ENCODE data around the gene COLEC12.

COLEC12 gene

DNA sequence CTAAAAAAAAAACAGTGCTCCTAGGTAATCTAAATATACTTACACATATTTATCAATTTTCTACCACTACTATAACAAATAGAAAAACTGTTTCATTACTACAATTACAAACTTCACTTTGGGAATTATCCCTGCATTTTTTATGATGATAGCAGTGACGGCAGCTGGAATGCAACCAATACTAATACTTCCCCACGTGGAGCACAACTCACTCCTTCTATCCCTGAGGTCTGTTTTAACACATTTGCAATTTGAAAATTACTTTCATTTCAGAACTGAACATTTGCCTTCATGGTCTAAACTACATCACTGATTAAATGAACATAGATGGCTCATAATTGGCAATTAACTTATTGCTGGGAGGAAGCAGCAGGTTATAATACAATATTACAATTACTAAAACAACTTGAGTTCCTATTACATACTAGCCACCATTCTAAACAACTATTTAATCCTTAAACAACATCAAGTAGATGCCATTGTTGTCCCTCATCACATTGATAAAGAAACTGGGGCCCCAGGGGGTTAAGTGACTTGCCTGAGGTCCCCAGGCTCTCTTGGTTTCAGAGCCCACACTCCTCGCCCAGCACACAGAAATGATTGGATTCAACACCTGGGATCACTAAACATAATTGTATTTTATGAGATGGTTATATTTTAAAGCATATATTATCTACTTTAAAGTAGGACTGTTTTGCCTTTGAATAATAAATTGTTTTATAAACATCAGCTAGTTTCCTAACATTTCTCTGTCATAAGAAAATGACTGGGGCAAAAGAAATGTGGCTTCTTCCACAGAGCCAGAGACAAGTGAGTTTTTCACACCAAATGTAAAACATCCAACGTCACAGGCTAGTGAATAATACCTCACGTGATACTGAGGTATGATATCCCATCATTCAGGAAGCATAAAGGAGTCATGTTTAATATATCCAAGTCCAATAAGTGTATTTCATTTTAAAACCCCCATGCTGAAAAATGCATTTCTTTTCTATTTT, 6.2 kb downstream of the COLEC12 start (continued):
- TF ChIP-seq ZNF571 (tag by site-specific recombination; IDR thresholded peaks at IDR 0.05): no peak
- TF ChIP-seq ZNF223 (tag by site-specific recombination; IDR thresholded peaks at IDR 0.05): no peak
- TF ChIP-seq ZBTB21 (tag by site-specific recombination; IDR thresholded peaks at IDR 0.05): no peak
- no peak for TF ChIP-seq ZNF473 (tag by site-specific recombination; IDR thresholded peaks at IDR 0.05)
- TF ChIP-seq, protein P1, sequence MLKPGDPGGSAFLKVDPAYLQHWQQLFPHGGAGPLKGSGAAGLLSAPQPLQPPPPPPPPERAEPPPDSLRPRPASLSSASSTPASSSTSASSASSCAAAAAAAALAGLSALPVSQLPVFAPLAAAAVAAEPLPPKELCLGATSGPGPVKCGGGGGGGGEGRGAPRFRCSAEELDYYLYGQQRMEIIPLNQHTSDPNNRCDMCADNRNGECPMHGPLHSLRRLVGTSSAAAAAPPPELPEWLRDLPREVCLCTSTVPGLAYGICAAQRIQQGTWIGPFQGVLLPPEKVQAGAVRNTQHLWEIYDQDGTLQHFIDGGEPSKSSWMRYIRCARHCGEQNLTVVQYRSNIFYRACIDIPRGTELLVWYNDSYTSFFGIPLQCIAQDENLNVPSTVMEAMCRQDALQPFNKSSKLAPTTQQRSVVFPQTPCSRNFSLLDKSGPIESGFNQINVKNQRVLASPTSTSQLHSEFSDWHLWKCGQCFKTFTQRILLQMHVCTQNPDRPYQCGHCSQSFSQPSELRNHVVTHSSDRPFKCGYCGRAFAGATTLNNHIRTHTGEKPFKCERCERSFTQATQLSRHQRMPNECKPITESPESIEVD (tag by site-specific recombination; IDR thresholded peaks at IDR 0.05): peak; percentile 90
- no peak for TF ChIP-seq ZNF777 (tag by site-specific recombination; IDR thresholded peaks at IDR 0.05; ENCODE audit: borderline replicate concordance)
- no peak for TF ChIP-seq BCL11B (tag by site-specific recombination; IDR thresholded peaks at IDR 0.05; ENCODE audit: low read depth)
- TF ChIP-seq, protein P2, sequence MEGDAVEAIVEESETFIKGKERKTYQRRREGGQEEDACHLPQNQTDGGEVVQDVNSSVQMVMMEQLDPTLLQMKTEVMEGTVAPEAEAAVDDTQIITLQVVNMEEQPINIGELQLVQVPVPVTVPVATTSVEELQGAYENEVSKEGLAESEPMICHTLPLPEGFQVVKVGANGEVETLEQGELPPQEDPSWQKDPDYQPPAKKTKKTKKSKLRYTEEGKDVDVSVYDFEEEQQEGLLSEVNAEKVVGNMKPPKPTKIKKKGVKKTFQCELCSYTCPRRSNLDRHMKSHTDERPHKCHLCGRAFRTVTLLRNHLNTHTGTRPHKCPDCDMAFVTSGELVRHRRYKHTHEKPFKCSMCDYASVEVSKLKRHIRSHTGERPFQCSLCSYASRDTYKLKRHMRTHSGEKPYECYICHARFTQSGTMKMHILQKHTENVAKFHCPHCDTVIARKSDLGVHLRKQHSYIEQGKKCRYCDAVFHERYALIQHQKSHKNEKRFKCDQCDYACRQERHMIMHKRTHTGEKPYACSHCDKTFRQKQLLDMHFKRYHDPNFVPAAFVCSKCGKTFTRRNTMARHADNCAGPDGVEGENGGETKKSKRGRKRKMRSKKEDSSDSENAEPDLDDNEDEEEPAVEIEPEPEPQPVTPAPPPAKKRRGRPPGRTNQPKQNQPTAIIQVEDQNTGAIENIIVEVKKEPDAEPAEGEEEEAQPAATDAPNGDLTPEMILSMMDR (tag by site-specific recombination; IDR thresholded peaks at IDR 0.05): no peak
- no peak for TF ChIP-seq ZNF560 (tag by site-specific recombination; IDR thresholded peaks at IDR 0.05; ENCODE audit: borderline replicate concordance)
- no peak for TF ChIP-seq ZNF114 (tag by site-specific recombination; IDR thresholded peaks at IDR 0.05)
- 0 out of 2 replicates have a peak, but pooled peaks have one; percentile 39 for TF ChIP-seq KLF16 (tag by site-specific recombination; IDR thresholded peaks at IDR 0.05)
- TF ChIP-seq ZNF76 (tag by site-specific recombination; IDR thresholded peaks at IDR 0.05; ENCODE audit: borderline replicate concordance, low read depth): 0 out of 2 replicates have a peak, but pooled peaks have one; percentile 41
- TF ChIP-seq OVOL3 (tag by site-specific recombination; IDR thresholded peaks at IDR 0.05): peak; percentile 91
- no peak for TF ChIP-seq ZNF768 (tag by site-specific recombination; IDR thresholded peaks at IDR 0.05)
- TF ChIP-seq ZSCAN16 (tag by site-specific recombination; IDR thresholded peaks at IDR 0.05): no peak
- TF ChIP-seq, protein P3, sequence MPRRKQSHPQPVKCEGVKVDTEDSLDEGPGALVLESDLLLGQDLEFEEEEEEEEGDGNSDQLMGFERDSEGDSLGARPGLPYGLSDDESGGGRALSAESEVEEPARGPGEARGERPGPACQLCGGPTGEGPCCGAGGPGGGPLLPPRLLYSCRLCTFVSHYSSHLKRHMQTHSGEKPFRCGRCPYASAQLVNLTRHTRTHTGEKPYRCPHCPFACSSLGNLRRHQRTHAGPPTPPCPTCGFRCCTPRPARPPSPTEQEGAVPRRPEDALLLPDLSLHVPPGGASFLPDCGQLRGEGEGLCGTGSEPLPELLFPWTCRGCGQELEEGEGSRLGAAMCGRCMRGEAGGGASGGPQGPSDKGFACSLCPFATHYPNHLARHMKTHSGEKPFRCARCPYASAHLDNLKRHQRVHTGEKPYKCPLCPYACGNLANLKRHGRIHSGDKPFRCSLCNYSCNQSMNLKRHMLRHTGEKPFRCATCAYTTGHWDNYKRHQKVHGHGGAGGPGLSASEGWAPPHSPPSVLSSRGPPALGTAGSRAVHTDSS (tag by site-specific recombination; IDR thresholded peaks at IDR 0.05): peak; percentile 47
- TF ChIP-seq, protein P4, sequence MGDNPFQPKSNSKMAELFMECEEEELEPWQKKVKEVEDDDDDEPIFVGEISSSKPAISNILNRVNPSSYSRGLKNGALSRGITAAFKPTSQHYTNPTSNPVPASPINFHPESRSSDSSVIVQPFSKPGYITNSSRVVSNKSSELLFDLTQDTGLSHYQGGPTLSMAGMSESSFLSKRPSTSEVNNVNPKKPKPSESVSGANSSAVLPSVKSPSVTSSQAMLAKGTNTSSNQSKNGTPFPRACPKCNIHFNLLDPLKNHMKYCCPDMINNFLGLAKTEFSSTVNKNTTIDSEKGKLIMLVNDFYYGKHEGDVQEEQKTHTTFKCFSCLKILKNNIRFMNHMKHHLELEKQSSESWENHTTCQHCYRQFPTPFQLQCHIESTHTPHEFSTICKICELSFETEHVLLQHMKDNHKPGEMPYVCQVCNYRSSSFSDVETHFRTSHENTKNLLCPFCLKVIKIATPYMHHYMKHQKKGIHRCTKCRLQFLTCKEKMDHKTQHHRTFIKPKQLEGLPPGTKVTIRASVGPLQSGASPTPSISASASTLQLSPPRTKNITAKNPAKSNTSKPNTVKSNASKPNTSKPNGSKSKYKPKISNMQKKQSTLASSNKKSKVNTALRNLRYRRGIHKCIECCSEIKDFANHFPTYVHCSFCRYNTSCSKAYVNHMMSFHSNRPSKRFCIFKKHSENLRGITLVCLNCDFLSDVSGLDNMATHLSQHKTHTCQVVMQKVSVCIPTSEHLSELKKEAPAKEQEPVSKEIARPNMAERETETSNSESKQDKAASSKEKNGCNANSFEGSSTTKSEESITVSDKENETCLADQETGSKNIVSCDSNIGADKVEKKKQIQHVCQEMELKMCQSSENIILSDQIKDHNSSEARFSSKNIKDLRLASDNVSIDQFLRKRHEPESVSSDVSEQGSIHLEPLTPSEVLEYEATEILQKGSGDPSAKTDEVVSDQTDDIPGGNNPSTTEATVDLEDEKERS (tag by site-specific recombination; IDR thresholded peaks at IDR 0.05): no peak
- TF ChIP-seq ZNF48 (tag by site-specific recombination; IDR thresholded peaks at IDR 0.05): no peak
- TF ChIP-seq ZNF830 (tag by site-specific recombination; IDR thresholded peaks at IDR 0.05; ENCODE audit: low read depth): no peak
- TF ChIP-seq, protein P5, sequence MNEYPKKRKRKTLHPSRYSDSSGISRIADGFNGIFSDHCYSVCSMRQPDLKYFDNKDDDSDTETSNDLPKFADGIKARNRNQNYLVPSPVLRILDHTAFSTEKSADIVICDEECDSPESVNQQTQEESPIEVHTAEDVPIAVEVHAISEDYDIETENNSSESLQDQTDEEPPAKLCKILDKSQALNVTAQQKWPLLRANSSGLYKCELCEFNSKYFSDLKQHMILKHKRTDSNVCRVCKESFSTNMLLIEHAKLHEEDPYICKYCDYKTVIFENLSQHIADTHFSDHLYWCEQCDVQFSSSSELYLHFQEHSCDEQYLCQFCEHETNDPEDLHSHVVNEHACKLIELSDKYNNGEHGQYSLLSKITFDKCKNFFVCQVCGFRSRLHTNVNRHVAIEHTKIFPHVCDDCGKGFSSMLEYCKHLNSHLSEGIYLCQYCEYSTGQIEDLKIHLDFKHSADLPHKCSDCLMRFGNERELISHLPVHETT (tag by site-specific recombination; IDR thresholded peaks at IDR 0.05): peak; percentile 91
- TF ChIP-seq, protein P6, sequence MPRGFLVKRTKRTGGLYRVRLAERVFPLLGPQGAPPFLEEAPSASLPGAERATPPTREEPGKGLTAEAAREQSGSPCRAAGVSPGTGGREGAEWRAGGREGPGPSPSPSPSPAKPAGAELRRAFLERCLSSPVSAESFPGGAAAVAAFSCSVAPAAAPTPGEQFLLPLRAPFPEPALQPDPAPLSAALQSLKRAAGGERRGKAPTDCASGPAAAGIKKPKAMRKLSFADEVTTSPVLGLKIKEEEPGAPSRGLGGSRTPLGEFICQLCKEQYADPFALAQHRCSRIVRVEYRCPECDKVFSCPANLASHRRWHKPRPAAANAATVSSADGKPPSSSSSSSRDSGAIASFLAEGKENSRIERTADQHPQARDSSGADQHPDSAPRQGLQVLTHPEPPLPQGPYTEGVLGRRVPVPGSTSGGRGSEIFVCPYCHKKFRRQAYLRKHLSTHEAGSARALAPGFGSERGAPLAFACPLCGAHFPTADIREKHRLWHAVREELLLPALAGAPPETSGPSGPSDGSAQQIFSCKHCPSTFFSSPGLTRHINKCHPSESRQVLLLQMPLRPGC (tag by site-specific recombination; IDR thresholded peaks at IDR 0.05): peak; percentile 99
- TF ChIP-seq, protein P7, sequence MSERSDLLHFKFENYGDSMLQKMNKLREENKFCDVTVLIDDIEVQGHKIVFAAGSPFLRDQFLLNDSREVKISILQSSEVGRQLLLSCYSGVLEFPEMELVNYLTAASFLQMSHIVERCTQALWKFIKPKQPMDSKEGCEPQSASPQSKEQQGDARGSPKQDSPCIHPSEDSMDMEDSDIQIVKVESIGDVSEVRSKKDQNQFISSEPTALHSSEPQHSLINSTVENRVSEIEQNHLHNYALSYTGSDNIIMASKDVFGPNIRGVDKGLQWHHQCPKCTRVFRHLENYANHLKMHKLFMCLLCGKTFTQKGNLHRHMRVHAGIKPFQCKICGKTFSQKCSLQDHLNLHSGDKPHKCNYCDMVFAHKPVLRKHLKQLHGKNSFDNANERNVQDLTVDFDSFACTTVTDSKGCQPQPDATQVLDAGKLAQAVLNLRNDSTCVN (tag by site-specific recombination; optimal IDR thresholded peaks at IDR 0.05): no peak
- no peak for TF ChIP-seq ZNF677 (tag by site-specific recombination; IDR thresholded peaks at IDR 0.05)
- TF ChIP-seq HOXA7 (CRISPR knock-in tag; IDR thresholded peaks at IDR 0.05; ENCODE audit: borderline replicate concordance): no peak
- no peak for TF ChIP-seq EGR2 (tag by site-specific recombination; IDR thresholded peaks at IDR 0.05; ENCODE audit: low read depth)
- TF ChIP-seq MEIS1 (CRISPR knock-in tag; IDR thresholded peaks at IDR 0.05; ENCODE audit: borderline replicate concordance): no peak

All from HEK293 (cell line).